ENCODE data around the gene RASSF5.

GRCh38 chr1:206596319-206596666 lies 89.0 kb downstream of the RASSF5 start:
- TF ChIP-seq JUND (IDR thresholded peaks at IDR 0.05; ENCODE audit: low read depth, low read length) (no peak), CTCF (IDR thresholded peaks at IDR 0.05 in 2 of 3, conservative IDR thresholded peaks at IDR 0.05 in 1 of 3; ENCODE audit: control insufficient read depth in 2 of 3, extremely low read depth in 1 of 3, insufficient read depth in 1 of 3, low read depth in 3 of 3, low read length in 3 of 3) (no peak), BRCA1 (IDR thresholded peaks at IDR 0.05; ENCODE audit: low read depth, low read length) (no peak), USF1 (IDR thresholded peaks at IDR 0.05; ENCODE audit: borderline replicate concordance, extremely low read length, insufficient read depth, low read depth, low read length) (no peak), SMC3 (IDR thresholded peaks at IDR 0.05; ENCODE audit: borderline replicate concordance, low read length) (no peak), PRDM15 (CRISPR knock-in tag; IDR thresholded peaks at IDR 0.05) (no peak), BHLHE40 (IDR thresholded peaks at IDR 0.05; ENCODE audit: borderline replicate concordance in 1 of 2, low read depth in 2 of 2, low read length in 1 of 2) (no peak), FOXM1 (IDR thresholded peaks at IDR 0.05; ENCODE audit: low read depth, low read length) (no peak), MYC (IDR thresholded peaks at IDR 0.05; ENCODE audit: insufficient read depth, insufficient read length, insufficient replicate concordance, low read length, severe bottlenecking) (no peak)
